Neural progenitor cell (in vitro differentiated cells): Measurements from ENCODE around the gene PROM2.

Source experiments
- EZH2 ChIP-seq: fragments of 200-600 bp; sonication (generic); IDR thresholded peaks from 2 replicates; pipeline ENCODE4 v1.6.1; 2017; ENCODE audit warnings: antibody characterized with exemption, mild to moderate bottlenecking, moderate library complexity
- EZH2phosphoT487 ChIP-seq: fragments of 200-600 bp; sonication (generic); IDR thresholded peaks from 2 replicates; pipeline ENCODE4 v1.6.1; 2017; ENCODE audit warnings: antibody characterized with exemption
- TF ChIP-seq, protein P1 (sequence below): fragments of 200-600 bp; sonication (generic); IDR thresholded peaks from 2 replicates; pipeline ENCODE4 v1.5.1; 2017; ENCODE audit warnings: antibody characterized with exemption, mild to moderate bottlenecking

DNA sequence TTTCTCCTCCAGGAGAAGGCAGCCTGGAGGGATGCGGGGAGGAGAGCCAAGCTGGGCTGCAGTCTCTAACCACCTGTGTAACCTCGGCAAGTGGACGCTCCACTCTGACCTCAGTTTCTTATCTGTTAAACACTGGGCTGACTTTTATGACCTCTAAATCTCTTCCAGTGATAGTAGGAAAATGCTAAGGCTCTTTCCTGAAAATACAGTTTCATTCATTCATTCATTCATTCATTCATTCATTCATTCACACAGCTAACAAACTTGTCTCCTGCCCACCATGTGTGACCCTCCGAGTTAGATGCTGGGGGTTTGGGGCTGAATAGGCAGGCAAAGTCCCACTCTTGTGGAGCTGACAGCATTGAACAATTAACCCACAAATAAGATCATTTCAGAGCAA lies 9.3 kb downstream of the PROM2 start:
- TF ChIP-seq, protein P1, sequence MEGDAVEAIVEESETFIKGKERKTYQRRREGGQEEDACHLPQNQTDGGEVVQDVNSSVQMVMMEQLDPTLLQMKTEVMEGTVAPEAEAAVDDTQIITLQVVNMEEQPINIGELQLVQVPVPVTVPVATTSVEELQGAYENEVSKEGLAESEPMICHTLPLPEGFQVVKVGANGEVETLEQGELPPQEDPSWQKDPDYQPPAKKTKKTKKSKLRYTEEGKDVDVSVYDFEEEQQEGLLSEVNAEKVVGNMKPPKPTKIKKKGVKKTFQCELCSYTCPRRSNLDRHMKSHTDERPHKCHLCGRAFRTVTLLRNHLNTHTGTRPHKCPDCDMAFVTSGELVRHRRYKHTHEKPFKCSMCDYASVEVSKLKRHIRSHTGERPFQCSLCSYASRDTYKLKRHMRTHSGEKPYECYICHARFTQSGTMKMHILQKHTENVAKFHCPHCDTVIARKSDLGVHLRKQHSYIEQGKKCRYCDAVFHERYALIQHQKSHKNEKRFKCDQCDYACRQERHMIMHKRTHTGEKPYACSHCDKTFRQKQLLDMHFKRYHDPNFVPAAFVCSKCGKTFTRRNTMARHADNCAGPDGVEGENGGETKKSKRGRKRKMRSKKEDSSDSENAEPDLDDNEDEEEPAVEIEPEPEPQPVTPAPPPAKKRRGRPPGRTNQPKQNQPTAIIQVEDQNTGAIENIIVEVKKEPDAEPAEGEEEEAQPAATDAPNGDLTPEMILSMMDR, result no peak
- no peak for TF ChIP-seq EZH2
- TF ChIP-seq EZH2phosphoT487, result no peak
